Activated T-helper 17 cell treated with anti-CD3 and anti-CD28 coated beads, Interleukin-2, amount 50 U/mL, for 72 hours (primary cell): ENCODE measurements around the gene CCSER1. TPM values are rescaled to one million over a fixed set of nuclear protein-coding genes. Genes with fewer than 3 reads are reported as not detected.
"Not testable (repeated sequence)": the region's sequence is repeated elsewhere in the genome, so short reads cannot be mapped to it uniquely, and the experiment has no call there.

ENCODE experiments used
- ATAC-seq: fragments of 150-1000 bp; cut with Tn5 transposase; replicated peaks from 2 replicates; pipeline ENCODE4 v1.10.0; 2021; ENCODE audit warnings: mild to moderate bottlenecking, moderate library complexity
- H3K27ac Mint-ChIP-seq: one replicate; pipeline ENCODE4 v1.8.0; 2022; ENCODE audit warnings: mixed read lengths
- H3K27me3 Mint-ChIP-seq: one replicate; pipeline ENCODE4 v1.8.0; 2022; ENCODE audit warnings: mixed read lengths
- H3K36me3 Mint-ChIP-seq: one replicate; pipeline ENCODE4 v1.8.0; 2022; ENCODE audit warnings: low read depth, mild to moderate bottlenecking, mixed read lengths
- H3K4me1 Mint-ChIP-seq: one replicate; pipeline ENCODE4 v1.8.0; 2022; ENCODE audit warnings: mixed read lengths
- H3K4me3 Mint-ChIP-seq: one replicate; pipeline ENCODE4 v1.8.0; 2022; ENCODE audit warnings: mild to moderate bottlenecking, mixed read lengths
- H3K9me3 Mint-ChIP-seq: one replicate; pipeline ENCODE4 v1.8.0; 2022; ENCODE audit warnings: mixed read lengths
- total RNA-seq, 2 donors: library from RNA; stranded (reverse); gene quantifications; one replicate each; pipeline ENCODE4 v1.2.3, GENCODE V29; 2022

Gene CCSER1
- total RNA-seq, 2 donors from 2014 or later: 0.64 to 0.78 TPM

DNA sequence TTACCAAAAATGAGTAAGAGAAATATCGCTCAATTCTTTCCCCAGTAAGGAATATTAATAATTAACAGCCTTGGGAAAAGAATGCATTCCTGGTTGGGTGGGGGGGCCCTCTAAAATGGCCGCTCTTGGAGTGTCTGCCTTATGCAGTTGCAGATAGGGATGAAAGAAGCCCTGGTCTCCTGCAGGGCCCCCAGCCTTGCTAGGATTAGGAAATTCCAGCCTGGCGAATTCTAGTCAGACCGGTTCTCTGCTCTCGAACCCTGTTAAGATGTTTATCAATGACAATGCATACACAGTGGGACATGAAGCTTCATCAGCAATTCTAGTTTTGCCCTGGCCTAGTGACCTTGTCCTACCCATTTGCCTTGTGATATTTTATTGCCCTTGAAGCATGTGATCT lies 1128.8 kb downstream of the CCSER1 start:
- no peak for ATAC-seq
- Mint-ChIP-seq H3K4me3 (no peak overlapping the region), H3K27ac (no peak overlapping the region), H3K27me3 (no peaks in the 10 kb centered on the region), H3K36me3 (no peaks in the 10 kb centered on the region), H3K9me3 (no peaks in the 10 kb centered on the region), H3K4me1 (no peaks in the 10 kb centered on the region)

DNA sequence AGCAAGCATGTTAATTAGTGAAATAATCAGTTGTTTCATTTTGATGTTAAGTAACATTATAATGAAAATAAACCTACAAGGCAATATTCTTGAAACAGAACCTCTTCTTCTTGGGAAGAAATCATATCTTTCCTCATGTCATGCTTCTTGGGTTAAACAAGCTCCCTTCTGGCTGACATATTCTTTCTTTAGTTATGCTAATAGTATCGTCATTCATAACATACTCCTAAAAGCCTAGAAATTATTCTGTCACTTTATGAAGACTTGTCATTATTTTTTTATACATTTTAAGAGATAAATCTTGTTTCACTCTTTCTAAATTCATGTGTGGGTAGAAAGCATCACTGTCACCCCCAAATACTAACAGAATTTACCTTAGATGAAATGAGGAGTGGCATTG lies 1129.6 kb downstream of the CCSER1 start:
- Mint-ChIP-seq H3K27ac (no peak overlapping the region), H3K36me3 (no peaks in the 10 kb centered on the region), H3K27me3 (no peaks in the 10 kb centered on the region), H3K4me1 (no peaks in the 10 kb centered on the region), H3K9me3 (peaks cover 5% of the 10 kb centered on the region), H3K4me3 (no peak overlapping the region)
- ATAC-seq: no peak

GRCh38 chr4:91257721-91258120 lies 1130.5 kb downstream of the CCSER1 start:
- Mint-ChIP-seq H3K27me3 (no peaks in the 10 kb centered on the region), H3K27ac (no peak overlapping the region), H3K4me3 (no peak overlapping the region), H3K36me3 (no peaks in the 10 kb centered on the region), H3K4me1 (no peaks in the 10 kb centered on the region), H3K9me3 (peaks cover 5% of the 10 kb centered on the region)
- ATAC-seq: no peak

GRCh38 chr4:91258326-91258725 lies 1131.1 kb downstream of the CCSER1 start:
- H3K27me3 Mint-ChIP-seq: no peaks in the 10 kb centered on the region
- H3K9me3 Mint-ChIP-seq: peaks cover 5% of the 10 kb centered on the region
- H3K4me1 Mint-ChIP-seq: no peaks in the 10 kb centered on the region
- no peak for ATAC-seq
- H3K36me3 Mint-ChIP-seq: no peaks in the 10 kb centered on the region
- no peak overlapping the region for H3K27ac Mint-ChIP-seq
- no peak overlapping the region for H3K4me3 Mint-ChIP-seq

DNA sequence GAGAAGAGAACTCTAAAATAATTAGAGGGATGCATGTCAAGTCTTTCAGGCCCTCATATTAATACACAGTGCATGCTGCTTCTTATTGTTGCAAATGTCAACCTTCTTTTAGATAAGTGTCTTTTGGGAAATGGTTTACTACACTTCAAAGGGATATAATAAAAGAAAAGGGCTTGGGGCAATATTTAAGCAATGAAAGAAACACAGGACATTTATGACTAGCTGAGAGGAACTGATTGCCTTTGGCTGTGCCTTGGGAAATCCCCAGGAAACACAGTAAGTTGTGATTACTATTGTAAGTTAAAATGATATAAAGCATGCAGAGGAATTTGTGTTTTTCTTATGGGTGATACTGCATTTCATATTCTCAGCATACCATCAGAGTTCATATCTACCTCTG lies 1140.3 kb downstream of the CCSER1 start:
- H3K27ac Mint-ChIP-seq: no peak overlapping the region

GRCh38 chr4:91268481-91268880 lies 1141.3 kb downstream of the CCSER1 start:
- H3K4me3 Mint-ChIP-seq, H3K27ac Mint-ChIP-seq, H3K36me3 Mint-ChIP-seq, H3K4me1 Mint-ChIP-seq, H3K27me3 Mint-ChIP-seq, ATAC-seq: not testable (repeated sequence)
- H3K9me3 Mint-ChIP-seq: peaks cover 11% of the 10 kb centered on the region

More for the DNA sequence above, 1140.3 kb downstream of the CCSER1 start:
- H3K9me3 Mint-ChIP-seq: peaks cover 9% of the 10 kb centered on the region
- H3K4me1 Mint-ChIP-seq: no peaks in the 10 kb centered on the region
- H3K4me3 Mint-ChIP-seq: no peak overlapping the region
- no peaks in the 10 kb centered on the region for H3K36me3 Mint-ChIP-seq
- ATAC-seq: no peak
- H3K27me3 Mint-ChIP-seq: no peaks in the 10 kb centered on the region

DNA sequence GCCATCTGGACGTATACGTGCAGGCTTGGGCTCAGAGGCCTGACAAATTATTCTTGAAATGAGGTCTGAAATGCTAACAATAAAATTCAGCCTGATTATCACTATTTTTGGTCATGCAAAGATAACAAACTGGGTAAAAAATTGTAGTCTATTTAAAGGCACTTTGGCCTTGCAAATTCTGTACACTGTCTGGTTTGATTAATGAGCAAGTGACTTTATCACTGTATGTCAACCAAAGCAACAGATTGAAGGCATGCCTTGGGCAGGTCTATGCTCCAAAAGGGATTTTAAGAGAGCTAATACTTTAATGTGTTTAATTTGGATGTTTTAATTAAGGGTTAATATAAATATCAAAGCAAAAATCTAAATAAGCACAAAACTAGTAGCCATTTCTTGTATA lies 1141.7 kb downstream of the CCSER1 start:
- ATAC-seq: no peak
- Mint-ChIP-seq H3K4me3 (no peak overlapping the region), H3K4me1 (no peaks in the 10 kb centered on the region), H3K27me3 (no peaks in the 10 kb centered on the region), H3K27ac (no peak overlapping the region), H3K36me3 (no peaks in the 10 kb centered on the region), H3K9me3 (peaks cover 12% of the 10 kb centered on the region)

DNA sequence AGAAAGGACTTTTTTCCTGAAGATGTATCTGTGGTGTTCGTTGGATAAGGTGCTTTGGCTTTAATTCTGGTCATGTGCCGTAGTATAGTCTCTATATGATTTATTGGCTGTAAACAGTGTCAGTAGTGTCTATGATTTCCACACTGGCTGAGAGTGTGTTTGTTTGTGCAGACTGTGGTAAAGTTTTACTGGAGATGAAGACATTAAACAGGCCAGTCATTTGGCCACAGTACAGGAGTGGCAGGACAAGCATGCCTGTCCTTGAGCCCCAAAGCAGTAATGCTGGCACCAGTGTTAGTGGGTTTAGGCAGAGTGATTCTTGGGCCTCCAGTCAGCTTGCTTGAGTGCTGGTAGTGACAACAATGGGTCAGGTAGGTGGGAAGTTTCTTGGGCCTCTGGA lies 1152.7 kb downstream of the CCSER1 start:
- no peaks in the 10 kb centered on the region for H3K27me3 Mint-ChIP-seq
- no peak for ATAC-seq

DNA sequence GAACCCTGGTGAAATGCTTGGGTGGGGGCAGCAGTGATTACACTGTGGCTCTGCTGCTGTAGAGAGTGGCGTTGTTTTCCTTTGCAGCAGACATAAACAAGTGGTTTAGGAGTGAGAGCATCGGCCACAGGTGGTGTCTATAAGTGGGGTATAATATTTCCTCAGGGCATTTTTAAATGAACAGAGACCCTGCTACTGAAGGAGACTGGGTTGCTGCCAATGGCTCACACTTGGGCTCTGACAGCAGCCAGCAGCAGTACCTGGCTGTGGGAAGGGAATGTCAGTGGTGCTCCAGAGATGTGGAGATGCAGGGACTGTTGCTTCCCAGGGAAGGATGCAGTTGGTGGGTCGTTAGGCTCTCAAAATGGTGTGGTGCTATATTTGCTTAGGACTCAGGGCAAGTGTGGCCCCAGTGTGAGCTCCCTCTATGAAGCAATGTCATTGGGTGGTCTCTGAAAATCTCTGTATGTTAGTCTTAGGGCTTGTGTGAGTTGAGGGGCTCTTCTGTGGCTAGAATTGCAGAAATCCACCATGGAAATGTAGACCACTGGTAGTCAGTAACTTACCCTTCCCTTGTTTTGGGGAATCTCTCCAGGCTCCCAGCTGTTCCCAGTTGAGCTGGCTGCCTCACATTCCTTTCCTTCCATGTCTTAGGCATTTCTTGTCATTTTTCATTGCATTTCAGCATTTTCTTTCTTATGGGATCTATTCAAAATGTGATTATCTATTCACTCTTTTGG lies 1153.5 kb downstream of the CCSER1 start:
- peaks cover 19% of the 10 kb centered on the region for H3K9me3 Mint-ChIP-seq
- H3K27ac Mint-ChIP-seq: no peak overlapping the region
- H3K4me1 Mint-ChIP-seq: no peaks in the 10 kb centered on the region

More for the DNA sequence above, 1152.7 kb downstream of the CCSER1 start:
- peaks cover 25% of the 10 kb centered on the region for H3K9me3 Mint-ChIP-seq
- no peak overlapping the region for H3K4me3 Mint-ChIP-seq
- H3K36me3 Mint-ChIP-seq: no peaks in the 10 kb centered on the region
- H3K27ac Mint-ChIP-seq: no peak overlapping the region
- H3K4me1 Mint-ChIP-seq: no peaks in the 10 kb centered on the region

GRCh38 chr4:91282217-91282616 lies 1155.0 kb downstream of the CCSER1 start:
- no peak overlapping the region for H3K4me3 Mint-ChIP-seq
- H3K36me3 Mint-ChIP-seq: no peaks in the 10 kb centered on the region
- no peaks in the 10 kb centered on the region for H3K27me3 Mint-ChIP-seq
- H3K4me1 Mint-ChIP-seq: no peaks in the 10 kb centered on the region
- H3K9me3 Mint-ChIP-seq: peaks cover 17% of the 10 kb centered on the region
- ATAC-seq: no peak
- H3K27ac Mint-ChIP-seq: no peak overlapping the region

More for the DNA sequence above, 1153.5 kb downstream of the CCSER1 start:
- Mint-ChIP-seq H3K4me3 (no peak overlapping the region), H3K27me3 (no peaks in the 10 kb centered on the region), H3K36me3 (no peaks in the 10 kb centered on the region)
- ATAC-seq: no peak

DNA sequence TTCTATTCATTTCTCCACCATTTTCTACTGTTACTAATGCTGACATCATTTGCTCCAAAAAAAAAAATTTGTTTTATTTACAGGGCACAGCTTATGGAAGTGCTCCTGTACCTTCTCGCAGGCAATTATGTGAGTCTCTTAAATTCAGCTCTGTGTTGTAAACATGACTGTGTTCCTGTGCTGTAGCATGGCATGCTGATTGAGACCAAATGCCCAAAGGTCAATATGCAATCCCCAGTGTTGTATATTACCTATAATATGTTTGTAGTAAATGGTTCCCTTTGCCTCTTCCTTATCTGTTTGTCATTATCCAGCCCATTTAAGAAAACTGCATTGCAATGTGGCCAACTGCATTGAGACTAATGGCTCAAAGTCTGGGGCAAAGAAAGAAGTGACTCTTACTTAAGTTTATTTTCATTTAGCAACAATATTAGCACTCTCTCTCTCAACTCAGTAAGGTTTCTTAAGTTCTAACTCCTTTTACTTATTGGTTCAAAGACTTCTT lies 1156.6 kb downstream of the CCSER1 start:
- H3K27me3 Mint-ChIP-seq: no peaks in the 10 kb centered on the region
- H3K4me3 Mint-ChIP-seq: no peak overlapping the region

DNA sequence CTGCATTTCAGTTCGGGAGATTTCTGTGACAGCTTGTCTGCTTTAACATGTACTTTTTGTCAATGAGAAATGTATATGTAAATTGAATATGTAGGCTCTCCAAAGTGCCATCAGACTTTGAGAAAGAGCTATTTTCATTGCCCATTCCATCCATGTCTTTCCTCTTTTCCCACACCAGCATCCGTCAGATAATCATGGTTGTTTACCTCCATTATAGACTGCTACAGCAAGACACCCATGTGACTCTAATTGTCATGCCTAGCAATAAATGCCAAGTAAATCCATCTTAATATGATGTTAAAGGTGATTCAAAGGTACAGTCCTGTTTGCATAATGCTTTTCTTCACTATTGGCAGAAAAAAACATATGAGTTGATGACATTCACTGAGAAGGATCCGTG lies 1157.3 kb downstream of the CCSER1 start:
- H3K27me3 Mint-ChIP-seq: no peaks in the 10 kb centered on the region
- no peak overlapping the region for H3K4me3 Mint-ChIP-seq
- ATAC-seq: no peak
- H3K4me1 Mint-ChIP-seq: no peaks in the 10 kb centered on the region
- H3K36me3 Mint-ChIP-seq: no peaks in the 10 kb centered on the region
- H3K27ac Mint-ChIP-seq: no peak overlapping the region
- H3K9me3 Mint-ChIP-seq: peaks cover 16% of the 10 kb centered on the region

More for the DNA sequence above, 1156.6 kb downstream of the CCSER1 start:
- no peaks in the 10 kb centered on the region for H3K36me3 Mint-ChIP-seq
- no peak for ATAC-seq
- no peak overlapping the region for H3K27ac Mint-ChIP-seq
- peaks cover 14% of the 10 kb centered on the region for H3K9me3 Mint-ChIP-seq
- H3K4me1 Mint-ChIP-seq: no peaks in the 10 kb centered on the region

DNA sequence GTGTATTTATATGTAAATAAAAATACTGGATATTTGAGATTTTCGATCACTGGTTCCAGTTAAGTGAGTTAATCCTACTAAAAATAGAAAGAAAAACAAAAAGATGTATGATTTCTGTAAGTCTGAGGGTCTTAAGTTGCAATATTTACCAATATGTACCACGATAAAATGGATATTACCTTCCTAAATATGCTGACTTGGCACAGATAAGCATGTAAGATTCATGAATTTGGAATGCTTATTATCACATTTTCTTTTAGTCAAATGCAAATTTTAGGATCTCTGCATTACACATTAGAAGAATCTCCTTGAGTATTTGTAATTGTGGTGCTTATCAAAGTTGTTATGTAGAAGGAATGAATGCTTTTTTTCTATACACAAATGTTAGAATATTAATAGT lies 1158.3 kb downstream of the CCSER1 start:
- H3K4me1 Mint-ChIP-seq: no peaks in the 10 kb centered on the region
- H3K36me3 Mint-ChIP-seq: no peaks in the 10 kb centered on the region
- no peak overlapping the region for H3K27ac Mint-ChIP-seq
- H3K9me3 Mint-ChIP-seq: peaks cover 20% of the 10 kb centered on the region
- no peaks in the 10 kb centered on the region for H3K27me3 Mint-ChIP-seq
- no peak overlapping the region for H3K4me3 Mint-ChIP-seq
- ATAC-seq: no peak

DNA sequence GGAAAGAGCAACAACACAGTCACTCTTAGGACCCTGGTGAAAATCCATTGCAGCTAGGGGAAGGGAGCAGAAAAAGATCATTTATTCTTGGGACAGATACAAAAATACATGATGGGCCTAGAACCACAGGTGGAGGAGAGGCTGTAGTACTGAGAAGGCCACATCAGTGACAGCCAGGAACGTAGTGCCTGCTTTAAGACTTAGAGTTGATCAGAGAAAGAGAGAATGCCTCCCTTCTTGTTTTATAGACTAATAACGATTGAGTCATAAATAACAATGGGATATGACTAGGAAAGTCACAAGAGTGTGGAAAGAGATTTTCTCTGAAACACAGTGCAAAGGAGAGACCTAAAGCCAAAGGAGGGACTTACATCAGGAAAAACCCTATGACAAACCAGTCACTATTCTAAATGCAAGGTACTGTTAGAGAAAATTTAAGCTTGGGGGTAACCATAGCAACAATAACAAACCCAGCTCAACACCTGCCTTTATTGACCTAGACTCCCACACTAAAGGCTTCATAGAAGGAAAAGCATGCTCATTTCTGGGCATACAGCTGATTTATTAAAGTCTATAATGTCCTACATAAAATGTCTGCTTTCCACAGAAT lies 1161.6 kb downstream of the CCSER1 start:
- Mint-ChIP-seq H3K36me3 (no peaks in the 10 kb centered on the region), H3K4me1 (no peaks in the 10 kb centered on the region), H3K27ac (no peak overlapping the region), H3K27me3 (no peaks in the 10 kb centered on the region), H3K4me3 (no peak overlapping the region), H3K9me3 (peaks cover 14% of the 10 kb centered on the region)
- ATAC-seq: no peak

GRCh38 chr4:91298156-91298700 lies 1171.0 kb downstream of the CCSER1 start:
- ATAC-seq: no peak
- Mint-ChIP-seq H3K27me3 (no peaks in the 10 kb centered on the region), H3K27ac (no peak overlapping the region), H3K4me3 (no peak overlapping the region), H3K9me3 (peaks cover 11% of the 10 kb centered on the region), H3K4me1 (no peaks in the 10 kb centered on the region), H3K36me3 (no peaks in the 10 kb centered on the region)
